Activated T-cell treated with anti-CD3 and anti-CD28 coated beads, Interleukin-2, amount 50 U/mL, for 48 hours (primary cell): ENCODE data around the gene FAM174C.
"Not testable (repeated sequence)": the region's sequence is repeated elsewhere in the genome, so short reads cannot be mapped to it uniquely, and the experiment has no call there.

ENCODE experiments used
- DNase-seq, 2 experiments: peaks; one replicate each; pipeline ENCODE4 v3.0.0-alpha.2; 2020

FAM174C gene

DNA sequence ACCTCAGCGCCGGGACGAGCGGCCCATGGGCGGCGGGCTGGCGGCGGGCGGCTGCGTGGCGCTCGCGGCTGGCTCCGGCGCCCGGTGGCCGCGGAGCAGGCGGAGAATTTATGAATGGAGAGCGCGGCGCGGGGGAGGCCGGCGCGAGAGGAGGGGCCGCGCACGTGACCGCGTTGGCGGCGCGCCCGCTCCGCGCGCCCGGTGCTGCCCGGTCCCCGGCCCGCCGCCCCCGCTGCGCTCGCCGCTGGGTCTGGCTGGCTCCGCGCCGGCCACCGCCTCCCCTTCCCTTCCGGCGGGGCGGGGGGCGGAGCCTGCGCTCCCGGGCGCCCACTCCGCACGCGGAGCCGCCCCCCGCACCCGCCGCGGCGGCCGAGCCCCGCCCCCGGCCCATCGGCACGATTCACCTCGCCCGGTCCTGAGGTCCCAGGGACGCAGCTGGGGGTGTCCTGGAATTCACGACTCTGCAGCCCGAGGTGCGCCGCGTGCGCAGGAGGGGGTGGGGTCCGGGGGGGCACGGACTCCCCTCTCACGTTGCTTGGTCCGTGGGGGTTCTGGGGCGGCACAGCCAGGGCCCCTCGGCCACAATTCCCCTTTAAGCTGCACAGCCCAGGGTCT is 37.5 kb upstream of the FAM174C start, which contains the start of gene CBARP:
TSS of gene CBARP (minus strand) at position 252 of the 615 bp plus-strand sequence. CDS start 1,905 bp downstream, outside the sequence.
- peak; percentile 59 to 65 for DNase-seq

- DNase-seq, result peak; percentile 51 to 55
These were observed 36.7 kb upstream of the FAM174C start for GRCh38 chr19:1238369-1239303.

GRCh38 chr19:1239420-1239795 is 35.9 kb upstream of the FAM174C start:
- DNase-seq, result peak in 1 of 2 experiments; percentile 43

DNA sequence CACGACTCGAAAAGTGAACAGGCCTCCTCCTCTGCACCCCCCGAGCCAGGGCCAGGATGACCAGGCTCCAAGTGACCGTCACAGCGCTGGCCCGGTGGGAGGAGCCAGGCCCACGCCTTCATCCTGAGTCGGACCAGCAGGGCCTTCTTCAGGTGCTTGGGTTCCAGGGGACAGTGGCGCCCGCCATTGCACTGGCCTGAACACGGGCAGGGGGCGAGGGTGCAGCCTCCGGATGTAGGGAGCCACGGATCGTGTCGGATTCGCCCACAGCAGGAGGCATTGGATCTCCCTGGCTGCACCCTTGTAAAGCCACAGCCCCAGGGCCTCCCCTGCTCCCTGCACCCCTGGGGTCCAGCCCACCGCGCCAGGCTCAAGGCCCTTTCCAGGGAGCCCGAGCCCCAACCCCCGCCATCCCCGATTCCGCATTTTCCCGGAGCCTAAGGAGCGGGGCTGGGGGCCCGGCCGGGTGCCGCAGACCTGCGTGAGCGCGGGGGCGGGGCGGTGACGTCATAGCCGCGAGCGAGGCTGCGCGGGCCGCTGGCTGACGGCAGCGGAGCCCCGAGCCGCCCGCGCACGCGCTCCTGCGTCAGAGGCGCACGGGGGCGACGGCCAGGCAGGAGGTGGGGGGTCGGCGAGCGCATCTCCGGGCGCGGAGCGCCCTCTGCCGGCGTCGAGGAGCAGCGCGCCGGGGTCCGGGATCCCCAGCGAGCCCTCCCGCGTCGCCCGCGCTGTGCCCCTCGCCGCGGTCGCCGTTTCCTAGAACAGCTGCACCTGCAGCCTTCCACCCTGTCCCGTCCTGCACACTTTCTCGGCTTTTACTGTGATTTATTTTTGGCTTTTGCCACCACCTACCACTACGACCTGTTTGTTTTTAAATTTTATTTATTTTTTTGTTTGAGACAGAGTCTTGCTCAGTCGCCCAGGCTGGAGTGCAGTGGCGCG is 35.3 kb upstream of the FAM174C start:
- peak; percentile 96 to 99 for DNase-seq

DNA sequence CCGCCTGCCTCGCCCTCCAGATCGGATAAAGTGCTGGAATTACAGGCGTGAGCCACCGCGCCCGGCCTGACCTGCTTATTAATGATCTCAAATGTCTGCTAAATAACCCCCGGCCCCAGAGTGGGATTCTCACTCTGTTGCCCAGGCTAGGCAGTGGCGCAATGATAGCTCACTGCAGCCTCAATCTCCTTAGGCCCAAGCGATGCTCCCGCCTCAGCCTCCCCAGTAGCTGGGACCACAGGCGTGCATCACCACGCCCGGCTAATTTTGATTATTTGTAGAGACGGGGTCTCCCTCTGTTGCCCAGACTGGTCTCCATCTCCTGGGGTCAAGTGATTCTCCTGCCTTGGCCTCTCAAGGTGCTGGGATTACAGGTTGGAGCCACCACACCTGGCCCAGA is 34.4 kb upstream of the FAM174C start:
- peak in 1 of 2 experiments; percentile 46 for DNase-seq

DNA sequence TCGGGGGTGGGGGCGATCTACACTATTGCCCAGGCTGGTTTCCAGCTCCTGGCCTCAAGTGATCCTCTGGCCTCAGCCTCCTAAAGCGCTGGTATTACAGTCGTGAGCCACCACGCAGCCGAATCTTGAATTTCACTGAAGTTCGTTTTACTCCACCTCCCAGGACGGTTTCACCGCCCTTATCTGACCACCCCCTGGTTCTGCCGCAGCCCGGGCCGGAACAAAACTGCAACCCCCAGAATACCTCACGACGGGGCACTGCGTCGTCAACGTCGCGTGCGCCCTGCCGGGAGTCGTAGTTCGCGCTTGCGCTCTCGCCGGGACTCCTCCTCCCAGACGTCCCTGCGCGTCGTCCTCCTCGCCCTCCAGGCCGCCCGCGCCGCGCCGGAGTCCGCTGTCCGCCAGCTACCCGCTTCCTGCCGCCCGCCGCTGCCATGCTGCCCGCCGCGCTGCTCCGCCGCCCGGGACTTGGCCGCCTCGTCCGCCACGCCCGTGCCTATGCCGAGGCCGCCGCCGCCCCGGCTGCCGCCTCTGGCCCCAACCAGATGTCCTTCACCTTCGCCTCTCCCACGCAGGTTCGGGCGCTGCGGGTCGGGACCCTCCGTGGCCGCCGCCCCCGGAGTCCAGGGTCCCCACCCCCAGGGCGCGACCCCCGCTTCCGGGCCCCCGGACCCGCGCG is 33.8 kb upstream of the FAM174C start, which contains the start of gene ATP5F1D:
TSS of gene ATP5F1D (plus strand) at position 335 of the 679 bp plus-strand sequence. CDS start at position 435, 100 bp downstream.
- DNase-seq, result peak; percentile 95 to 98

GRCh38 chr19:1243768-1244692 is 31.3 kb upstream of the FAM174C start:
- peak; percentile 91 to 95 for DNase-seq

DNA sequence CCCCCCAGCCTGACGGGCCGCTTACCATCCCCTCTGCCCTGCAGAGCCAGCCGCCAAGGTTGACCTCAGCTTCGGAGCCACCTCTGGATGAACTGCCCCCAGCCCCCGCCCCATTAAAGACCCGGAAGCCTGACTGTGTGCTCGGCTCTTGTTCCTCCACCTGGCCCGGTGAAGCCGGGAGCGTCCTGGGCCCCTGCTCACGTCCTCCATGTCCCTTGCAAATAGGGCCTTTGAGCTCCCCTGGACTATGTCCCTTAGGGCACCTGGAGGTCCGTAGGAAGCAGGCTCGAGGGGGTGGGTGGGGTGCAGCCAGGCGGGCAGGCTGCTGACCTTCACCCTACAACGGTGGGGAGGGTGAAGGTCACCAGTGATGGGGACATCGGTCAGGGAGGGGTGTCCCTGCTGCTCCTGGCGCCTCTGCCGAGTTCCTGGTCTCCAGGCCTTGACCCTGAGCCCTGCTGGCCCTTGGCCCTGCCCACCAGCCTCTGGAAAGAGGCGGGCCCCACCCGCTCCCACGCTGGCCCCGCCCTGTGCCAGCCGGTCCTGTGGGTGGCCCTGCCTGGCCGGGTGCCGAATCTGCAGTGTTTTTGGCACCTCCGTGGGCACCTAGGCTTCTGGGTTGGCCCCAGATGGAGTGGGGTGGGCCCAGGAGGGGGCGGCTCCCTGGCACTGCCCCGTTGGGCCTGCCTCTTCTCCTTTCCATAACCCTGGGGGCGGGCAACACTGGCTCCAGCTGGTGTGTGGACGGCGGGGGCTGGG is 30.5 kb upstream of the FAM174C start:
- peak; percentile 44 to 58 for DNase-seq

GRCh38 chr19:1245494-1246264 is 29.7 kb upstream of the FAM174C start:
- DNase-seq, result no peak

DNA sequence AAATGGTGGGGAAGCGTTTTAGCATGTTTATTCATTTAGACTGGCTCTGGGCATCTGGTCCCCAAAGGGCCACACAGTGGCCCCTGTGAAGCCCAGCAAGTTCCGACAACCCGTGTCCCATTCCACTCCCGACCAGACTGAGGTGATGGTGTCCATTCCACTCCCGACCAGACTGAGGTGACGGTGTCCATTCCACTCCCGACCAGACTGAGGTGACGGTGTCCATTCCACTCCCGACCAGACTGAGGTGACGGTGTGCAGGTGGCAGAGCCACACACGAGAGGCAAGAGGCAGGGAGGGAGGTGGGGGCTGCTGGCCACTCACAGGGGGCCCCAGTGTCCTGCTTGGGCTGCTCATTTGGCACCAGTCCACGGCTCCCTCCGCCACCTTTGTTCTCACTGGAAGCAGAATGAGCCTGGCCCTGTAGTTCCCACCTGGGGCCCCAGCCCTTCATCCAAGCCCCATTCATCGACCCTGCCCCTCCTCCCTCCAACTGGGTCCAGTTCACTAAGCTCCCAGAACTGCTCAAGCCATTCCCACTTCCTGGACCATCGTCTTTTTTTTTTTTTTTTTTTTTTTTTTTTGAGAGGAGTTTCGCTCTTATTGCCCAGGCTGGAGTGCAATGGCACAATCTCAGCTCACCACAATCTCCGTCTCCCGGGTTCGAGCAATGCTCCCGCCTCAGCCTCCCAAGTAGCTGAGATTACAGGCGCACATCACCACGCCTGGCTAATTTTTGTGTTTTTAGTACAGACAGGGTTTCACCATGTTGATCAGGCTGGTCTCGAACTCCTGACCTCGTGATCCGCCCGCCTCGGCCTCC is 28.9 kb upstream of the FAM174C start:
- DNase-seq, result not testable (repeated sequence)

- DNase-seq, result no peak
These were observed 27.6 kb upstream of the FAM174C start for GRCh38 chr19:1247748-1248138.

- DNase-seq, result peak; percentile 84 to 86
These were observed 27.1 kb upstream of the FAM174C start, which contains the start of gene MIDN for GRCh38 chr19:1248139-1248785. MIDN (plus strand) TSS chr19:1248583; CDS start chr19:1250297, 1,714 bp downstream.

DNA sequence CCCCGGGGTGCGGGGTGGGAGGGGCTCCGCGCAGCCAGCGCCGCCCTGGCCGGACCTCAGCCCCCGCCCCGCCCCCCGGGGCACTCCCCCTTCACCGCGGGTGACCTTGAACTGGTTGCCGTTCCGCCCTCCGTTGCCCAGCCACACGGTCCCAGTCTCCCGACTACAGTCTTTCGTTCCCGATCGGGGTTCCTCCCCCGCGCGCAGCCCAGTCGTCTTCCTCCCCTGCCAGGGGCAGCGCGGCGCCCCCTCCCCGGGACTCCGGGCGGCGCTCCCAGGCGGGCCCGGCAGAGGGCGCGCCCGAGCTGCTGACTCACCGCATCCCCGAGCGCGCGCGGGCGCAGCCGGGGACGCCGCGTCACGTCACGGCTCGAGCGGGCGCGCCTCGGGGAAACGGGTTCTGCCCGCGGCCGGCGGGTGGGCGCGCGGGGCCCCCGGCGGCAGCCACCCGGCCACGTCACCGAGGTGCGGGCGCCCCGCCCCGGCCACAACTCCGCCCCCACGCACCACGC is 26.5 kb upstream of the FAM174C start:
- peak; percentile 80 to 91 for DNase-seq

- peak; percentile 94 to 95 for DNase-seq
These were observed 25.9 kb upstream of the FAM174C start for GRCh38 chr19:1249298-1249989.

GRCh38 chr19:1249990-1250436 is 25.3 kb upstream of the FAM174C start:
- no peak for DNase-seq

DNA sequence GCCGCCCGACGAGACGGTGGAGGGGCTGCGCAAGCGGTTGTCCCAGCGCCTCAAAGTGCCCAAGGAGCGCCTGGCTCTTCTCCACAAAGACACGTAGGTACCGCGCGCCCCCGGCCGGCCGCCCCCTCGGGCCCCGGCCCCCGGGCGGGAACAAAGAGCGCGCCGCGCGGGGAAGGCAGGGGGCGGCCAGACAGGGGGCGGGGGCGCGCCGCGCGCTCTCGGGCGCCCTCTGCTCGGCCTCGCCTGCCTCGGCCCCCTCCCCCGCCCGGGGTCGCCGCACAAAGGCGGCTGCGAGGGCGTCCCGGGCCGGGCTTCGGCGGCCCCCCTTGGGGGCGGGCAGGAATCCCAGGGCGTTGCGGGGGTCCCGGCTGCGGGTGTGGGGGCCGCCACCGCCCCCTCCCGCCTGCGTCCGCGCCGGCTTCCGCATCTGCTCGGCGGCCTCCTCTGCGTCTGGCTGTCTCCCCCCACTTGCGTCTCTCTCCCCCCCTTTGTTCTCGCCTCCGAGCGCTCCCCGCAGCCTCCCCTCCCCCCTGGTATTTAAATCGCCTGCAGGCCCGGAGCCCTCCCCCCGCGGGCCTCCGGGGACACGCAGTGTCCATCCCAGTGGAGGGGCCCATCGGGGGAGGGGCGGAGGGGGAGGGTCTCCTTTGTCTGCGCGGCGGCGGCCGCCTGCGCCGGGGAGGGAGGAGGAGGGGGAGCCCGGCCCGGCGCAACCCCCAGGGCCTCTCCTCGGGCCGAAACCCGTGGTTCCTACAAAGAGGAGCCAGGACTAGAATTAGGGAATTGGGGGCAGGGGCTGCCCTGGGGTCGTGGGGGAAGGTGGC is 24.7 kb upstream of the FAM174C start:
- DNase-seq, result peak; percentile 52 to 58
